Measurements from ENCODE around the gene RAVER1. TPM values are rescaled to one million over a fixed set of nuclear protein-coding genes. Genes with fewer than 3 reads are reported as not detected.

Gene RAVER1
- total RNA-seq, 1 experiment from 2014 or later = 87.7 TPM

GRCh38 chr19:10344780-10345179, 11.5 kb upstream of the RAVER1 start:
- DNase-seq (ENCODE audit: low spot score) = no peak
- POLR2A ChIA-PET (ENCODE audit: low non-redundant PET) = interaction anchor here (0.6 kb wide), 1 partner anchor 14 kb away, joined by 14 read pairs; no protein-coding TSS in a partner anchor

GRCh38 chr19:10343495-10343894, 10.2 kb upstream of the RAVER1 start:
- intact Hi-C loops (cut with micrococcal nuclease; ENCODE audit: unreplicated experiment) = no loop called here
- no TSS peak for BruUV-seq (replicated peaks)
- no peaks in the 10 kb centered on the region for H3K4me1 ChIP-seq (ENCODE audit: insufficient read depth, low read length, poor library complexity, severe bottlenecking)
- no peak for TF ChIP-seq EZH2 (IDR thresholded peaks at IDR 0.05; ENCODE audit: borderline replicate concordance, low read depth, low read length, poor library complexity, severe bottlenecking)
- TF ChIP-seq, protein P1, sequence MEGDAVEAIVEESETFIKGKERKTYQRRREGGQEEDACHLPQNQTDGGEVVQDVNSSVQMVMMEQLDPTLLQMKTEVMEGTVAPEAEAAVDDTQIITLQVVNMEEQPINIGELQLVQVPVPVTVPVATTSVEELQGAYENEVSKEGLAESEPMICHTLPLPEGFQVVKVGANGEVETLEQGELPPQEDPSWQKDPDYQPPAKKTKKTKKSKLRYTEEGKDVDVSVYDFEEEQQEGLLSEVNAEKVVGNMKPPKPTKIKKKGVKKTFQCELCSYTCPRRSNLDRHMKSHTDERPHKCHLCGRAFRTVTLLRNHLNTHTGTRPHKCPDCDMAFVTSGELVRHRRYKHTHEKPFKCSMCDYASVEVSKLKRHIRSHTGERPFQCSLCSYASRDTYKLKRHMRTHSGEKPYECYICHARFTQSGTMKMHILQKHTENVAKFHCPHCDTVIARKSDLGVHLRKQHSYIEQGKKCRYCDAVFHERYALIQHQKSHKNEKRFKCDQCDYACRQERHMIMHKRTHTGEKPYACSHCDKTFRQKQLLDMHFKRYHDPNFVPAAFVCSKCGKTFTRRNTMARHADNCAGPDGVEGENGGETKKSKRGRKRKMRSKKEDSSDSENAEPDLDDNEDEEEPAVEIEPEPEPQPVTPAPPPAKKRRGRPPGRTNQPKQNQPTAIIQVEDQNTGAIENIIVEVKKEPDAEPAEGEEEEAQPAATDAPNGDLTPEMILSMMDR (conservative IDR thresholded peaks at IDR 0.05; ENCODE audit: low read depth, low read length) = no peak
- no peak overlapping the region for H3K27ac ChIP-seq (ENCODE audit: low read depth, low read length, poor library complexity, severe bottlenecking)
- H3K4me3 ChIP-seq (ENCODE audit: low read depth, low read length, poor library complexity, severe bottlenecking) = no peak overlapping the region
- H3K36me3 ChIP-seq (ENCODE audit: insufficient read depth, low read length, poor library complexity, severe bottlenecking) = no peaks in the 10 kb centered on the region
- H3K27me3 ChIP-seq (replicated peaks; ENCODE audit: insufficient read depth, low read depth, low read length, poor library complexity) = no peaks in the 10 kb centered on the region
- no peak for DNase-seq (ENCODE audit: low spot score)
- CTCF ChIA-PET = interaction anchor here (0.6 kb wide), 1 partner anchor 430 kb away, joined by 3 read pairs; no protein-coding TSS in a partner anchor
- POLR2A ChIA-PET (ENCODE audit: low non-redundant PET) = no interaction called here
- H3K9me3 ChIP-seq (ENCODE audit: low read depth, low read length, poor library complexity, severe bottlenecking) = no peaks in the 10 kb centered on the region

More at GRCh38 chr19:10344780-10345179, 11.5 kb upstream of the RAVER1 start:
- no TSS peak for BruUV-seq (replicated peaks)
- H3K4me3 ChIP-seq (ENCODE audit: low read depth, low read length, poor library complexity, severe bottlenecking) = no peak overlapping the region
- CTCF ChIA-PET = no interaction called here
- H3K36me3 ChIP-seq (ENCODE audit: insufficient read depth, low read length, poor library complexity, severe bottlenecking) = no peaks in the 10 kb centered on the region
- no peak overlapping the region for H3K27ac ChIP-seq (ENCODE audit: low read depth, low read length, poor library complexity, severe bottlenecking)
- H3K9me3 ChIP-seq (ENCODE audit: low read depth, low read length, poor library complexity, severe bottlenecking) = no peaks in the 10 kb centered on the region
- intact Hi-C loops (cut with micrococcal nuclease; ENCODE audit: unreplicated experiment) = no loop called here
- no peaks in the 10 kb centered on the region for H3K4me1 ChIP-seq (ENCODE audit: insufficient read depth, low read length, poor library complexity, severe bottlenecking)
- TF ChIP-seq, protein P1 (conservative IDR thresholded peaks at IDR 0.05; ENCODE audit: low read depth, low read length) = no peak
- no peak for TF ChIP-seq EZH2 (IDR thresholded peaks at IDR 0.05; ENCODE audit: borderline replicate concordance, low read depth, low read length, poor library complexity, severe bottlenecking)
- H3K27me3 ChIP-seq (replicated peaks; ENCODE audit: insufficient read depth, low read depth, low read length, poor library complexity) = no peaks in the 10 kb centered on the region

DNA sequence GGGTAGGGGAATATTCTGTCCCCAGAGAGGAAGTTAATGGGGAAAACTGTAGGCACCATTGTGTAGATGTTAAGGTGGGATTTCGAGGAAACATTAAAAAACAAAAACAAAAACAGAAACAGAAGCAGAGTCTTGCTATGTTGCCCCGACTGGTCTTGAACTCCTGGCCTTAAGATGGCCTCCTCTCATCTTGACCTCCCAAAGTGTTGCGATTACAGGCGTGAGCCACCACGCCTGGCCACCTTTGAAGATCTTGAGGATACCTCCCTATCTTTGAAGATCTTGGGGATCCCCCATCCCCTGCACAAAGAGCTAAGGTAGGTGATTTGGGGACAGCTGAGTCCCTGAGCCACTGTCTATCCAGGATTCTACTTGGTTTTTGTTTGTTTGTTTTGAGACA, 6.6 kb upstream of the RAVER1 start:
- POLR2A ChIA-PET (ENCODE audit: low non-redundant PET) = no interaction called here
- no peak overlapping the region for H3K27ac ChIP-seq (ENCODE audit: low read depth, low read length, poor library complexity, severe bottlenecking)
- CTCF ChIA-PET = interaction anchor here (0.7 kb wide), 1 partner anchor 10 kb away, joined by 3 read pairs; no protein-coding TSS in a partner anchor
- TF ChIP-seq, protein P1 (conservative IDR thresholded peaks at IDR 0.05; ENCODE audit: low read depth, low read length) = no peak
- TF ChIP-seq EZH2 (IDR thresholded peaks at IDR 0.05; ENCODE audit: borderline replicate concordance, low read depth, low read length, poor library complexity, severe bottlenecking) = no peak
- peaks cover 13% of the 10 kb centered on the region for H3K4me1 ChIP-seq (ENCODE audit: insufficient read depth, low read length, poor library complexity, severe bottlenecking)
- H3K9me3 ChIP-seq (ENCODE audit: low read depth, low read length, poor library complexity, severe bottlenecking) = no peaks in the 10 kb centered on the region
- DNase-seq (ENCODE audit: low spot score) = no peak
- H3K4me3 ChIP-seq (ENCODE audit: low read depth, low read length, poor library complexity, severe bottlenecking) = no peak overlapping the region
- H3K36me3 ChIP-seq (ENCODE audit: insufficient read depth, low read length, poor library complexity, severe bottlenecking) = no peaks in the 10 kb centered on the region
- no peaks in the 10 kb centered on the region for H3K27me3 ChIP-seq (replicated peaks; ENCODE audit: insufficient read depth, low read depth, low read length, poor library complexity)
- BruUV-seq (replicated peaks) = no TSS peak
- intact Hi-C loops (cut with micrococcal nuclease; ENCODE audit: unreplicated experiment) = loop anchor here (5.0 kb wide), 1 partner anchor 42 kb away; the partner anchor contains the start of gene TYK2

Measured in A673 (cell line).